ENCODE measurements around the gene DHODH.

- TF ChIP-seq CTCF (IDR thresholded peaks at IDR 0.05) (no peak), POLR2A (IDR thresholded peaks at IDR 0.05) (no peak), EP300 (IDR thresholded peaks at IDR 0.05) (no peak)
These were observed 15.4 kb downstream of the DHODH start for GRCh38 chr16:72023962-72024361.

All from tibial nerve (tissue), 4 donors.